GM18498 (cell line): ENCODE data around the gene PAGR1.

ENCODE experiments used
- ATAC-seq: cut with Tn5 transposase; IDR thresholded peaks from one replicate; pipeline ENCODE4 v1.9.1; 2021; ENCODE audit warnings: mild to moderate bottlenecking, moderate library complexity; ENCODE audit not compliant: unreplicated experiment

PAGR1 gene

DNA sequence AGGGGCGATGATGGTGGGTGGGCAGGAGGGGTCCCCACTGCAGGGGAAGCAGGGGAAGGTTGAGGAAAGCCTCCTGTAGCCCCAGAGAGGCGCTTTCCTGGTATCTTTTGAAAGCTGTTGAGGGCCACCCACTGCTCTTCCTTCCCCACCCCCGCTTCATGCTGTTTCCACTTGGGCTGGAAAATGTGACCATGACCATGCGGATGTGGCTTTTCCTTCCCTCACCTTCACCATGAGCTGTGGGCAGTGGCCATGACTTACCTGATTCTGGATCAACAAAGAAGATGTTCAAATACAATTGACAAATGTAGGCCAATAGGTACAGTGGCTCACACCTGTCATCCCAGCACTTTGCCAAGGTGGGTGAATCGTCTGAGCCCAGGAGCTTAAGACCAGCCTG is 18.1 kb downstream of the PAGR1 start:
- no peak for ATAC-seq

DNA sequence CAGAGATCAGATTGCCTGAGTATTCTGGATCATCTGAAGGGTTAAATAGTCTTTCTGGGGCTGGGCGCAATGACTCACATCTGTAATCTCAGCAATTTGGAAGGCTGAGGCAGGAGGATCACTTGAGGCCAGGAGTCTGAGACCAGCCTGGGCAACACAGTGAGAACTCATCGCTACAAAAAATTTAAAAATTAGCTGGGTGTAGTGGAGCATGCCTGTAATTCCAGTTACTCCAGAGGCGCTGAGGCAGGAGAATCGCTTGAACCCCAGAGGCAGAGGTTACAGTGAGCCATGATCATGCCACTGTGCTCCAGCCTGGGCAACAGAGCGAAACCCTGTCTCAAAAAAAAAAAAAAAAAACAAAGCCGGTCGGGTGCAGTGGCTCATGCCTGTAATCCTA is 20.0 kb downstream of the PAGR1 start:
- no peak for ATAC-seq

DNA sequence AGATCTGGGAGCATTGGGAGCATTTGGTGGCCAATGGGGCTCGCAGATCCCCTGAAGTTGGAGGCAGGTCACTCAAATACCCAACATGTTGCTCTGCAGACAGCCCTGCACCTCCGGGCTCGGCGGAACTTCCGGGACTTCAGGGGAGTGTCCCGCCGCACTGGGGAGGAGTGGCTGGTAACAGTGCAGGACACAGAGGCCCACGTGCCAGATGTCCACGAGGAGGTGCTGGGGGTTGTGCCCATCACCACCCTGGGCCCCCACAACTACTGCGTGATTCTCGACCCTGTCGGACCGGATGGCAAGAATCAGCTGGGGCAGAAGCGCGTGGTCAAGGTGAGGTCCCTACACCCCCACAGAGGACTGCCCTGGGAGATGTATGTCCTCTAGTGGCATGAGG is 20.7 kb downstream of the PAGR1 start:
- ATAC-seq = no peak

DNA sequence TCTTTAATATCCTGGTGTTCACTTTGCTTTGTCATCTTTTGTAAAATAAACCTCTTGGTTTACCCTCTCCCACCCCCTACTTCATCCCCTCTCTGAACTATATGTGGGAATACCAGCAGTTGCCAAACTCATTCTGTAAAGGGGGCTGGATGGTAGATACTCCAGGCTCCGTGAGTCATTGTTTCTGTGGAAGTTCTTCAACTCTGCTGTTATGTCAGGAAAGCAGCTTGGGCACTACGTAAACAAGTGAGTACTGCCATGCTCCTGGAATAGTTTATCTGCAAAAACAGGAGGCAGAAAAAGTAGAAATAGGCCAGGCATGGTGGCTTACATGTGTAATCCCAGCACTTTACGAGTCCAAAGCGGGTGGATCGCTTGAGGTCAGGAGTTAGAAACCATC is 21.9 kb downstream of the PAGR1 start:
- ATAC-seq = no peak

DNA sequence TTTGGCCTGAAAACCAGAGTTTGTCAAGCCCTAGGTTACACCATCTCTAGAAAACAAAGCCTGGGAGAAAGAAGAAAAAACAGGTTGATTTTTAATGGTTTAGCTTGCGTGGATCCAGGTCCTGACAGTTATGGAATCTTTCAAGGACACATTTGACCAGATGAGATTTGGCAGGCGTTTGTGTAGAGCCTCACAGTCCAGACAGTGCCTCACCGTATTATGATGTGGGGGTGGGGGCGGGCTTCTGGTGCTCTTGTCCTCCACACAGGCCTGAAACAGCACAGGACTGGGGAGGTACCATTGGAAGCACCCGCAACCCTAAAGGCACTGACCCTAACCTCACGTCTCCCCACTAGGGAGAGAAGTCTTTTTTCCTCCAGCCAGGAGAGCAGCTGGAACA is 23.9 kb downstream of the PAGR1 start:
- ATAC-seq = no peak

DNA sequence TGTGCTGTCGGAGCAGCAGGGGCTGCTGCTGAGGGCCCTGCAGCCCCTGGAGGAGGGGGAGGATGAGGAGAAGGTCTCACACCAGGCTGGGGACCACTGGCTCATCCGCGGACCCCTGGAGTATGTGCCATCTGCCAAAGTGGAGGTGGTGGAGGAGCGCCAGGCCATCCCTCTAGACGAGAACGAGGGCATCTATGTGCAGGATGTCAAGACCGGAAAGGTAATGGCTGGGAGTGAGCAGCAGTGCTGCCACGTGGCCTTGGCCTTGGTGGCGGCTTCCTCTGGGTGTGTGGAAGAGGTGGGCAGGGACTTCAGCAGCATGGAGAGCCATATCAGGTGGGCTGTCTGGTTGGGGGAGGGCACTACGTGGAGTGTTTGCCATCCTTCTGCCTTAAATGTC is 24.3 kb downstream of the PAGR1 start:
- ATAC-seq = no peak

DNA sequence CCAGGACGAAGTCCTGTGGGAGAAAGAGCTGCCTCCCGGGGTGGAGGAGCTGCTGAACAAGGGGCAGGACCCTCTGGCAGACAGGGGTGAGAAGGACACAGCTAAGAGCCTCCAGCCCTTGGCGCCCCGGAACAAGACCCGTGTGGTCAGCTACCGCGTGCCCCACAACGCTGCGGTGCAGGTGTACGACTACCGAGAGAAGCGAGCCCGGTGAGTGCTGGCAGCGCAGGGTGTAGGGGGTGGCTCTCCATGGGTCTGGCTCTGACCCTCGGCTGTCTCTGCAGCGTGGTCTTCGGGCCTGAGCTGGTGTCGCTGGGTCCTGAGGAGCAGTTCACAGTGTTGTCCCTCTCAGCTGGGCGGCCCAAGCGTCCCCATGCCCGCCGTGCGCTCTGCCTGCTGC is 25.7 kb downstream of the PAGR1 start:
- ATAC-seq = no peak

DNA sequence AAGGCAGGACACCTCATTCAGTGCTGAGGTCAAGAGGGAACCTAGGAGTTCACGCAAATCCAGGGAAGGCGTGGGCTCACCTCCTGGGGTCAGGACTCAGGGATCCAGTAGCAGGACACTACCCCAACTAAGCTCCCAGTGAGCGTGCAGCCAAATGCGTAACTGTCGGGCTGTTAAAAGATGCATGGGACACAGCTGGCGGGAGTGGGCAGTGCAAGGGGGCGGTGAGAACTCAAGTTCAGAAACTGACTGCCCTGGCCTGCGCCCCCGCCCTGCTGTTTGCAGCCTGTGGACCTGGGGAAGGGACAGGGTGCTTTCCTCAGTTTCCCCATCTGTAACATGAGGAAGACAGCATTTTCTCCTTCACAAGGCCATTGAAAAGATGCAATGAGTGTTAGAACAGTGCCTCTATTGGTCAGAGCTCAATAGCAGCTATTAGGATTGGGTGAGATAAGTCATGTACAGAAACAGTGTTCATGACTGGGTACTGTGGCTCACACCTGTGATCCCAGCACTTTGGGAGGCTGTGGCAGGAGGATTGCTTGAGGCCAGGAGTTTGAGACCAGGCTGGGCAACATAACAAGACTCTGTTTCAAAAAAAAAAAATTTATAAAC is 26.9 kb downstream of the PAGR1 start:
- ATAC-seq = no peak

DNA sequence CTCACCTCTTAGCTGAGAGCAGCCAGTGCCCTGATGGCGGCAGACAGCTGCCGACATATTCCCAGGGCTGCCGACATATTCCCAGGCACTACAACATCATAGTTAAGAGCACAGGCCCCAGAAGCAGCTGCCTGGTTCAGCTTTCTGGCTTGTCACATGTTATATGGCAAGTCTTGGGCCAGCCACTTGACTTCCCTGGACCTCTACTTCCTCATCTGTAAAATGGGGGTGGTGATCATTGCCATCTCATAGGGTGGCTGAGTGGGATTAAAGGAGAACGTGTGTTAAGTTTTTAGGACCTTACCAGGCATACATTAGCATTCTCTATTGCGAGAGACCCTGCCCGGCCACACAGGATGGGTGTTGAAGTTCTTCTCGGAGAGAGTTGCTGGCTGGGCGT is 28.0 kb downstream of the PAGR1 start:
- ATAC-seq = no peak

DNA sequence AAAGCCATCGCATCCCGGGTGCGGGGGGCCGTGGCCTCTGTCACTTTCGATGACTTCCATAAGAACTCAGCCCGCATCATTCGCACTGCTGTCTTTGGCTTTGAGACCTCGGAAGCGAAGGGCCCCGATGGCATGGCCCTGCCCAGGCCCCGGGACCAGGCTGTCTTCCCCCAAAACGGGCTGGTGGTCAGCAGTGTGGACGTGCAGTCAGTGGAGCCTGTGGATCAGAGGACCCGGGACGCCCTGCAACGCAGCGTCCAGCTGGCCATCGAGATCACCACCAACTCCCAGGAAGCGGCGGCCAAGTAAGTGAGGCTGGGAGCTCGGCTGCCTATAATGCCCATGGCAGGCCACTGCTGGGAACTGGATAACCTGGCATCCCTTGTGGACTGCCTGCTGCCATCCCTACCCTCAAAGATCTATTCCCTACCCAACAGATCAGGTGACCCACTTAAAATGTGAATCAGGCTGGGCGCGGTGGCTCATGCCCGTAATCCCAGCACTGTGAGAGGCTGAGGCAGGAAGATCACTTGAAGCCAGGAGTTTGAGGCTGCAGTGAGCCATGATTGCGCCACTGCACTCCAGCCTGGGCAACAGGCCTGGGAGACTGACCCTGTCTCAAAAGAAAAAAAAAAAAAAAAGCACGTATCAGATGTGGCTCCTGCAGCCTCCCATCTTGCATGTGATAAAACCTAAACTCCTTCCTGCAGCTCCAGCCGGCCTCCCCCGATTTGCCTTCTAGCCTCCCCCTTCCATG is 28.8 kb downstream of the PAGR1 start:
- no peak for ATAC-seq

DNA sequence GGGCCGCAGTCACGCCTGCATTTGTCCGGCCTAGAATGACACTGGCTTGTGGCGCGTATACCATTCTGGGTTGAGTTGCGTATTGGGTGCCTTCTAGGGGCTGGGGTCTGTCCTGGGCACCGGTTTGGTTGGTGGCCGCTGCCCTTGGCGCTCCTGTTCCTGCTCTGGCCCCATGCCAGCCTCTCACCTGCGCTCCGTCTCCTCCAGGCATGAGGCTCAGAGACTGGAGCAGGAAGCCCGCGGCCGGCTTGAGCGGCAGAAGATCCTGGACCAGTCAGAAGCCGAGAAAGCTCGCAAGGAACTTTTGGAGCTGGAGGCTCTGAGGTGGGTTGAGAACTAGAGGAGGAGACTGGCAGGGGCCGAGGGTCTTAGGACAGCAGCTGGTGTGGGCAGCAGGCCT is 29.7 kb downstream of the PAGR1 start:
- no peak for ATAC-seq

DNA sequence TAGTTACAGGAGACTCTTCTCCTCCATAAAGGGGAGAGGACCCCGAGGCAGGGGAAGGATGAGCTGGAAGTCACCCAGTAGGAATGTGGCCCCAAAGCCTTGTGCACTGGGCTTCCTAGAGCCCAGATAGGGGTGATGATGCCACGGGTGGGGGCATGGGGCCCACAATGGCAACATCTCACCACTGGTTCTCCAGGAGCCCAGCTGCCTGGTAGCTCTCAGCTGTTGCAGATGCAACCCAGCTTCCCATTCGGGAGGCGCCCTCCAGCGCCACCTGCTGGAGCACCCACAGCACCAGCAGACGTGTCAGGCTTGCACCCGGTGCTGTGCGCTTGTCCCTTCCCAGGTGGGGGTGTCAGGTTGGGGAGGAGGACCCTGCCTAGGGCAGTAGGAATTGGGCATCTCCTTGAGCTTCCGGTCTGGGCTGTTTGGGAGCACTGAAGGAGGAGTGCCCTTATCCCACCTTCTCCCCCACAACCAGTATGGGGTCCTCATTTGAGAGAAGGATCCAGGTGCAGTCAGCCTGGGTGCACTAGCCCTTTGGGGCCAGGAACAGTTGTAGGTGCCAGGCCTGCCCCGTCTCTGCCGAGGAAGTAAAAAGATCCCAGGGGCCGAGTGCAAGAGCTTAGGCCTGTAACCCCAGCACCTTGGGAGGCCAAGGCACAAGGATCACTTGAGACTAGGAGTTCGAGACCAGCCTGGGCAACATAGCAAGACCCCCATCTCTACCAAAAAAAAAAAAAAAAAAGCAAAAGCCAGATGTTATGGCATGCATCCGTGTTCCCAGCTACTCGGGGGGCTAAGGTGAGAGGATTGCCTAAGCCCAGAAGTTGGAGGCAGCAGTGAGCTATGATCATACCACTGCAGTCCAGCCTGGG is 32.7 kb downstream of the PAGR1 start:
- ATAC-seq = no peak

DNA sequence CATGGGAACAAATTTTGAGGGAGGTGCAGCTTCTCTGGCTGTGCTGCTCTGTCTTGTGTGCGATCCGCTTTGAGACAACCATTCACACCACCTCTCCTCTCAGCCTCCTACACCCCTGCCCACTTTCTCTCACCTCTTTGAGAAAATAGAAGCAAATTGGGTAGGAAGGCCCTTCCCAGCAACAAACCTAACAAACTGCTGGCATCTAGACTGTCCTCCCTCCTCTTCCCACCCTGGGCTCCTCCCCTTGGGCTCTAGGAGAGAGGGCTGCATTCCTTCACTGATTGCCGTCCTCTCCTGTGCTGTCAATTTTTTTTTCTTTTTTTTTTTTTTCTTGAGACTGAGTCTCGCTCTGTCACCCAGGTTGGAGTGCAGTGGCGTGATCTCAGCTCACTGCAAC is 33.6 kb downstream of the PAGR1 start:
- no peak for ATAC-seq

DNA sequence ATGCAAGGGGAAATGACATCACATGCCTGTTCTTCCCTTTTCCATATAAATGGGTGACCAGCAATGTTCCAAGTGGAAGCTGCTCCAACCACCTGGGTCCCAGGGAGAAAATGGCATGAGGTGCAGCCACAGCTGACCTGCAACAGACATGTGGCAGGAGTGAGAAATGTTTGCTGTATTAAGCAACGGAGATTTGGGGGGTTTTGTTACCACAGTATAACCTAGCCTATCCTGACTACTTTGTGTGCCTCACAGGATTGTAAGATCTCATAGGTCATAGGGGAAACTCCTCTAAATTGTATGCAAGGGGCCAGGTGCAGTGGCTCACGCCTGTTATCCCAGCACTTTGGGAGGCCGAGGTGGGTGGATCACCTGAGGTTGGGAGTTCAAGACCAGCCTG is 35.0 kb downstream of the PAGR1 start:
- ATAC-seq = no peak

DNA sequence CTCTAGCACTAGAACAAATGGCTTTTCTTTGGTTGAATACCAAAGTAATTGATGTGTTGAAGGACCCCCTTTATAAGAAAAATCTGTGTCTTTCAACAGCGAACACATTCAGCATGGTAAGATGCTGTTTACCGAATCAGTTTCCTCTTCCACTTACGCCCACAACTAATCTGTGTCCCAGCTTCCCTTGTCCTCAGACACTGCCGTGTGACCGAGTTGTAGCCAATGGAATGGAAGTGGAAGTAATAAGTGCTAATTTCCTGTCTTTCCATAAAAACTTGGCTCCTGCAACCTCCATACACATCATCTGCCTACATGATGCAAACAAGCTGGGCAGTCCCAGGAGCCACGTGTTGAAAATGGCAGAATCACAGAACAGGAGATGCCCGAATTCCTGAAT is 36.7 kb downstream of the PAGR1 start:
- ATAC-seq = no peak

DNA sequence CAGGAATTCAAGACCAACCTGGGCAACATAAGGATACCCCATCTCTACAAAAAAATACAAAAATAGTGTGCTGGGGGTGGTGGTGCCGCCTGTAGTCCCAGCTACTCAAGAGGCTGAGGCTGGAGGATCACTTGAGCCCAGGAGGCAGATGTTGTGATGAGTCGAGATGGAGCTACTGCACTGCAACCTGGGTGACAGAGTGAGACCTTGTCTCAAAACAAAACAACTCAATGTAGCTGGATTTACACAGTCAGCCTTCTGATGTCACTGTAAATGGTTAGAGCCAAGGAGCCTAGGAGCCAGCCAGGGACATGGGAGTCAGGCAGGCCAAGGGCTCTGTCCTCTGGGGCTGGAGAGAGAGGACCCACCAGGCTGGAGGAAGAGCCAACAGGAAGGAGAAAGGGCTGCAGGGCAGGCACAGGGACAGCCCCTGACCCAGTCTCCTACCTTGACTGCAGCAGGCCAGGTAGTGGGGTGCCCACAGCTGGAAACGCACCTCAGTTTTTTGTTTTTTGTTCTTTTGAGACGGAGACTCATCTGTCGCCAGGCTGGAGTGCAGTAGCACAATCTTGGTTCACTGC is 38.7 kb downstream of the PAGR1 start:
- no peak for ATAC-seq

DNA sequence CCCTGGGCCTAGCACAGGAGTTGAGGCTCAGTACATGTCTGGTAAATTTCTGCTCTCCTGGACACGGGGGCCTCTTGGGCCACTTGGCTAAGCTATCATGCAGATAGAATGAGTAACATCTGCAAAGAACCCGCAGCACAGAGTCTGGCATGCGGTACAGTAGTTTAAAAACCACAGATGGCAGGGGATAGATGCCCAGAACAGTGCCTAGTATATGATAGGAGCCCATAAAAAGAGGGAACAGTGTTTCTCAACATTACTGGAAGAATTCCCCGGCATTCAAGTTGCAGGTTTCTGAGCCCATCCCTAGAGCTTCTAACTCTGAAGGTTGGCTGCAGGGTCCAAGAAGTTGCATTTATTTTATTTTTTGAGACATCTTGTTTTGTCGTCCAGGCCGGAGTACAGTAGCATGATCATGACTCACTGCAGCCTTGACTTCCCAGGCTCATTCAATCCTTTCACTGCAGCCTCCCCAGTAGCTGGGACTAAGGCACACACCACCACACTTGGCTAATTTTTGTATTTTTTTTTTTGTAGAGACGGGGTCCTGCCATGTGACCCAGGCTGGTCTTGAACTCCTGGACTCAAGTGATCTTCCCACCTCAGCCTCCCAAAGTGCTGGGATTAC is 41.3 kb downstream of the PAGR1 start:
- no peak for ATAC-seq

DNA sequence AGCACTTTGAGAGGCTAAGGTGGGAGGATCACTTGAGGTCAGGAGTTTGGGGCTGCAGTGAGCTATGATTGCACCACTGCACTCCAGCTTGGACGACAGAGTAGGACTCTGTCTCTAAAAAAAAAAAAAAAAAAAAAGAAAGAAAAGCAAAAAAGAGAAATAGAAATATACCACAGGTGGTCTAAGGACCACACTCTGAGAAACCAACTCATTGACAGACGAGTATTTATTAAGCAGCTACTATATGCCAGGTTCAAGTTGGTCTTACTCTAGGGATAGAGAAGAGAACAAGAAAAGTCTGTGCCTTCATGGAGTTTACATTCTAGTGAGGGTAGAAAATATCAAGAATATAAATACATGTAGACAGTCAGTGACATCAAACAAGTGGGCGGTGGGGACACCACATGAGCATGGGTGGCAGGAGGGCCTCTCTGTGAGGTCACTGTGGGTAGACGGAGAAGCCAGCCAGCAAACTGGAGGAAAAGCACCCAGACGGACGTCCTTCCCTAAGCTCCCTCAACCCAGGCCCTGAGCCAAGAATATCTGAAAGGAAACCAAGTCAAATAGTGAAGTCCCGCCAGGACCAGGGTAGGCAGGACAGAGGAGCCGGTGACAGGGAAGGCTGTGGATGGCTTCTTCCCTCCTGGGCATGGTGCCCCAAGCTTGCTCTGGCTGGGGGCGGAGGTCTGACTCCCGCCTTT is 42.3 kb downstream of the PAGR1 start:
- no peak for ATAC-seq

DNA sequence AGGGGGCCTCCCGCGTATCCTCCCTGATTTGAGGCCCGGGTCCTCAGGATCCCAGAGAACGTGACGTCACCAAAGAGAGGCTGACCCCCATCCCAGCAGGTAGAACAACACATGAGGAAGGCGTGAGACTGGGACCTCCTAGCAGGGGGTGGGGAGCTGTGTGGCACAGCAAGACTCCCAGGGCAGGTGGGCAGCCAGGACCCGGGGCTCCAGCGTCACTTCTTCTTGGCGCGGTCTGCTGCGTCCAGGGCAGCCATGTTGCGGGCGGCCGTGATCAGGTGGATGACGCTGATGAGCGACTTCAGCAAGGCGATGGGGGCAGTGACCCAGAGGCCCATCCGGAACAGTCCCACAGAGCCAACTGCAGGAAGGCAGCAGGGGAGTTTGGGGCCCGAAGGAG is 43.0 kb downstream of the PAGR1 start:
- no peak for ATAC-seq

DNA sequence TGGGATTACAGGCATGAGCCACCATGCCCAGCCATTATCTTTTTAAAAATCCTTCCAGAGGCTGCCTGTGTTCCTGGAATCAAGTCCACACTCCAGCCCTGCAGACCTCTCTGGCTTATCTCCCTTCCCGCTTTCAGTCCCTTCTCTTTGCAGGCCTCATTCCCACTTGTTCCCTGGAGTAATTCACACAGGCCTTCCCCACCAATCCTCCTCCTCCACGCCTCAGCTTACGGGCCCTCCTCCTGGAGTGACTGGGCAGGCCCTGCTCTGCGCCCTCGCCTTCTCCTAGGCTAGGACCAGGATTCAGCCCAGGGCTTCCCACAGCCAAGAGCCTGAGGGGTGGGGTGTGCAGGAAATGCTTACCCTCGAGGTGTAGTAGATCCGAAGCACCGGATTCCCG is 44.3 kb downstream of the PAGR1 start:
- no peak for ATAC-seq
